CD14-positive monocyte (primary cell): ENCODE measurements around the gene GYS2. TPM values are rescaled to one million over a fixed set of nuclear protein-coding genes. Genes with fewer than 3 reads are reported as not detected.

Source experiments
- DNase-seq, 3 donors: peaks; one replicate each; pipeline ENCODE4 v3.0.0-alpha.2; 2011 to 2022
- H2AFZ ChIP-seq: 2 replicates; pipeline ENCODE4 v1.6.0; 2012; ENCODE audit warnings: mild to moderate bottlenecking, low read depth, low read length, inconsistent platforms; ENCODE audit not compliant: insufficient read depth, poor library complexity, severe bottlenecking
- H3K27ac ChIP-seq, 2 donors: 1 replicate in 1 of 2; 2 replicates in 1 of 2; pipeline ENCODE4 v1.5.1; 2012 to 2013; ENCODE audit warnings: low read length in 2 of 2, control low read depth in 1 of 2, inconsistent platforms in 1 of 2, low read depth in 1 of 2, mild to moderate bottlenecking in 1 of 2
- H3K27me3 ChIP-seq, 2 donors: one replicate each; pipeline versions ENCODE4 v1.6.0 to v1.6.1; 2011 to 2013; ENCODE audit warnings: low read length in 2 of 2; ENCODE audit not compliant: control insufficient read depth in 2 of 2, insufficient read depth in 2 of 2
- H3K36me3 ChIP-seq, 2 donors: replicated peaks in 1 of 2; 1 replicate in 1 of 2; 2 replicates in 1 of 2; pipeline versions ENCODE4 v1.5.1 to v1.6.1; 2012 to 2013; ENCODE audit warnings: low read length in 2 of 2, control low read depth in 1 of 2, inconsistent platforms in 1 of 2, mild to moderate bottlenecking in 1 of 2; ENCODE audit not compliant: insufficient read depth in 2 of 2, control insufficient read depth in 1 of 2
- H3K4me1 ChIP-seq, 2 donors: 1 replicate in 1 of 2; 2 replicates in 1 of 2; pipeline versions ENCODE4 v1.5.1 to v1.6.1; 2012 to 2013; ENCODE audit warnings: low read length in 2 of 2, control low read depth in 1 of 2, inconsistent platforms in 1 of 2, mild to moderate bottlenecking in 1 of 2, moderate library complexity in 1 of 2; ENCODE audit not compliant: insufficient read depth in 2 of 2, control insufficient read depth in 1 of 2
- H3K4me2 ChIP-seq: replicated peaks from 2 replicates; pipeline ENCODE3; 2012; ENCODE audit warnings: low read length, moderate library complexity, mild to moderate bottlenecking; ENCODE audit not compliant: poor library complexity, severe bottlenecking; ENCODE audit errors: extremely low read depth
- H3K4me3 ChIP-seq, 3 experiments: fragments of 200-600 bp in 1 of 3; sonication (generic) in 1 of 3; replicated peaks in 1 of 3; 1 replicate in 2 of 3; 2 replicates in 1 of 3; pipeline ENCODE4 v1.5.1; 2011 to 2013; ENCODE audit warnings: low read length in 3 of 3, mild to moderate bottlenecking in 3 of 3, control low read depth in 2 of 3, low read depth in 2 of 3, inconsistent platforms in 1 of 3, moderate library complexity in 1 of 3
- H3K79me2 ChIP-seq: 2 replicates; pipeline ENCODE4 v1.6.0; 2012; ENCODE audit warnings: mild to moderate bottlenecking, control low read depth, inconsistent platforms, low read length, moderate library complexity; ENCODE audit not compliant: insufficient read depth
- H3K9ac ChIP-seq: 2 replicates; pipeline ENCODE4 v1.6.0; 2017; ENCODE audit warnings: low read length, mild to moderate bottlenecking; ENCODE audit not compliant: insufficient read depth, poor library complexity, severe bottlenecking
- H3K9me3 ChIP-seq, 2 donors: replicated peaks in 1 of 2; 1 replicate in 1 of 2; 2 replicates in 1 of 2; pipeline versions ENCODE4 v1.5.1 to v1.6.1; 2012 to 2013; ENCODE audit warnings: low read length in 2 of 2, control low read depth in 1 of 2; ENCODE audit not compliant: control insufficient read depth in 1 of 2, insufficient read depth in 1 of 2
- H4K20me1 ChIP-seq: 2 replicates; pipeline ENCODE4 v1.6.0; 2012; ENCODE audit warnings: mild to moderate bottlenecking, low read length, control low read depth, moderate library complexity; ENCODE audit not compliant: insufficient read depth
- H3K27ac Mint-ChIP-seq, 7 donors: one replicate each; pipeline ENCODE4 v1.8.0; 2020; ENCODE audit warnings: mild to moderate bottlenecking in 7 of 7, mixed read lengths in 7 of 7, moderate library complexity in 6 of 7, inconsistent platforms in 2 of 7
- H3K27me3 Mint-ChIP-seq, 3 donors: one replicate each; pipeline ENCODE4 v1.8.0; 2021 to 2022; ENCODE audit warnings: low read depth in 3 of 3, mild to moderate bottlenecking in 3 of 3, mixed read lengths in 3 of 3, moderate library complexity in 3 of 3, inconsistent platforms in 1 of 3
- H3K36me3 Mint-ChIP-seq, 2 donors: one replicate each; pipeline ENCODE4 v1.8.0; 2020; ENCODE audit warnings: mixed read lengths in 2 of 2, inconsistent platforms in 1 of 2, mild to moderate bottlenecking in 1 of 2
- H3K4me1 Mint-ChIP-seq: one replicate; pipeline ENCODE4 v1.8.0; 2020; ENCODE audit warnings: mild to moderate bottlenecking, mixed read lengths
- H3K4me3 Mint-ChIP-seq, 2 donors: one replicate each; pipeline ENCODE4 v1.8.0; 2020; ENCODE audit warnings: mild to moderate bottlenecking in 2 of 2, mixed read lengths in 2 of 2, moderate library complexity in 1 of 2
- H3K9me3 Mint-ChIP-seq, 7 donors: one replicate each; pipeline ENCODE4 v1.8.0; 2020 to 2022; ENCODE audit warnings: mixed read lengths in 7 of 7, mild to moderate bottlenecking in 6 of 7, moderate library complexity in 6 of 7, inconsistent platforms in 2 of 7
- CTCF ChIP-seq: fragments of 200-600 bp; IDR thresholded peaks from one replicate; pipeline ENCODE4 v1.8.0; 2022; ENCODE audit warnings: antibody characterized with exemption, mild to moderate bottlenecking
- WGBS: methylation state at CpG from one replicate; pipeline ENCODE4 v1.1.5; 2013; ENCODE audit warnings: missing lambda C conversion rate; ENCODE audit not compliant: insufficient coverage; 5-methylcytosine and 5-hydroxymethylcytosine counted together
- intact Hi-C, 2 donors: fragments of 100-400 bp; cut with micrococcal nuclease; formaldehyde crosslinking; loops; one replicate each; pipeline versions ENCODE4 v1.15.0 to v1.15.1; 2023
- polyA plus RNA-seq, 3 donors: library from polyadenylated mRNA; depleted of rRNA in 1 of 3; unstranded in 2 of 3; stranded (reverse) in 1 of 3; fragments of 300-500 nt in 2 of 3; fragments of >200 nt in 1 of 3; fragmentation: Illumina TruSeq in 2 of 3; gene quantifications; 1 replicate in 2 of 3; 2 replicates in 1 of 3; pipeline ENCODE4 v1.2.3, GENCODE V29; 2012 to 2021

GYS2 gene
- polyA plus RNA-seq, 3 donors: not detected

- no peak overlapping the region for H3K27ac Mint-ChIP-seq
- no peaks in the 10 kb centered on the region for H3K4me1 ChIP-seq
- peaks cover 8% of the 10 kb centered on the region for H3K4me1 Mint-ChIP-seq
These were observed 21.1 kb downstream of the GYS2 start for GRCh38 chr12:21583587-21583986.

GRCh38 chr12:21580748-21581516 is 23.7 kb downstream of the GYS2 start:
- H3K27ac Mint-ChIP-seq: no peak overlapping the region
- H3K9me3 ChIP-seq: peaks cover 0 to 6% of the 10 kb centered on the region in 2 donors
- intact Hi-C loops: no loop called here
- H3K27ac ChIP-seq: no peak overlapping the region
- no peak overlapping the region for H2AFZ ChIP-seq
- 80% methylated on average over 1 of the region's 4 CpGs for WGBS
- no peaks in the 10 kb centered on the region for H4K20me1 ChIP-seq
- H3K27me3 Mint-ChIP-seq: peaks cover 0 to 2% (median 0%) of the 10 kb centered on the region in 3 donors
- H3K4me3 Mint-ChIP-seq: no peak overlapping the region
- H3K4me1 ChIP-seq: no peaks in the 10 kb centered on the region
- no peaks in the 10 kb centered on the region for H3K36me3 ChIP-seq
- peaks cover 8% of the 10 kb centered on the region for H3K4me1 Mint-ChIP-seq
- H3K4me3 ChIP-seq: no peak overlapping the region
- H3K36me3 Mint-ChIP-seq: no peaks in the 10 kb centered on the region
- H3K9me3 Mint-ChIP-seq: peaks cover 2 to 15% (median 5%) of the 10 kb centered on the region in 7 donors
- no peak for DNase-seq
- no peaks in the 10 kb centered on the region for H3K27me3 ChIP-seq
- no peaks in the 10 kb centered on the region for H3K79me2 ChIP-seq
- no peak for TF ChIP-seq CTCF
- H3K4me2 ChIP-seq: no peak overlapping the region
- no peak overlapping the region for H3K9ac ChIP-seq

More at GRCh38 chr12:21583587-21583986, 21.1 kb downstream of the GYS2 start:
- H3K9me3 Mint-ChIP-seq: peaks cover 2 to 18% (median 7%) of the 10 kb centered on the region in 7 donors
- Histone ChIP-seq H3K27ac (no peak overlapping the region), H3K9me3 (peaks cover 0 to 6% of the 10 kb centered on the region in 2 donors), H3K27me3 (no peaks in the 10 kb centered on the region), H3K4me2 (no peak overlapping the region), H3K79me2 (no peaks in the 10 kb centered on the region), H4K20me1 (no peaks in the 10 kb centered on the region), H3K36me3 (no peaks in the 10 kb centered on the region), H3K9ac (no peak overlapping the region), H3K4me3 (no peak overlapping the region), H2AFZ (no peak overlapping the region)
- intact Hi-C loops: no loop called here
- no peak for DNase-seq
- 100% methylated on average over 1 of the region's 4 CpGs for WGBS
- TF ChIP-seq CTCF: no peak
- no peak overlapping the region for H3K4me3 Mint-ChIP-seq
- no peaks in the 10 kb centered on the region for H3K36me3 Mint-ChIP-seq
- peaks cover 0 to 2% (median 0%) of the 10 kb centered on the region in 3 donors for H3K27me3 Mint-ChIP-seq
